Cardiac muscle cell (in vitro differentiated cells and primary cell): ENCODE measurements around the gene SNRNP48. TPM values are rescaled to one million over a fixed set of nuclear protein-coding genes. Genes with fewer than 3 reads are reported as not detected.

ENCODE experiments used
- DNase-seq, 2 donors: peaks; one replicate each; pipeline versions ENCODE4 v3.0.0 to v3.0.0-alpha.2; 2010 to 2017; ENCODE audit warnings: low read depth in 1 of 2, low spot score in 1 of 2
- H3K27ac ChIP-seq: fragments of 200-600 bp; sonication (generic); 2 replicates; pipeline ENCODE4 v1.5.1; 2016
- H3K27me3 ChIP-seq: fragments of 200-600 bp; sonication (generic); 2 replicates; pipeline ENCODE4 v1.6.0; 2016; ENCODE audit warnings: control low read depth
- H3K36me3 ChIP-seq: fragments of 200-600 bp; sonication (generic); 2 replicates; pipeline ENCODE4 v1.5.1; 2016; ENCODE audit warnings: control low read depth
- H3K4me1 ChIP-seq: fragments of 200-600 bp; sonication (generic); 2 replicates; pipeline ENCODE4 v1.8.1; 2017; ENCODE audit warnings: low read depth, mild to moderate bottlenecking, mixed run types
- H3K4me3 ChIP-seq: fragments of 200-600 bp; sonication (generic); 2 replicates; pipeline ENCODE4 v1.5.1; 2016; ENCODE audit warnings: mild to moderate bottlenecking
- H3K9me3 ChIP-seq: fragments of 200-600 bp; sonication (generic); 2 replicates; pipeline ENCODE4 v1.5.1; 2017; ENCODE audit warnings: low read depth, mild to moderate bottlenecking, control low read depth
- CTCF ChIP-seq: IDR thresholded peaks from 2 replicates; pipeline ENCODE4 v1.5.1; 2012; ENCODE audit warnings: low read depth, mild to moderate bottlenecking, low read length
- polyA plus RNA-seq: library from polyadenylated mRNA; unstranded; fragments of >200 nt; fragmentation: Nextera tagmentation; extraction: Ambion mirVana; gene quantifications from 2 replicates; pipeline ENCODE4 v1.2.1, GENCODE V29; 2016
- total RNA-seq: library from RNA; depleted of rRNA; stranded (reverse); fragments of >200 nt; gene quantifications from 2 replicates; pipeline ENCODE4 v1.2.3, GENCODE V29; 2016

Gene SNRNP48
- total and polyA plus RNA-seq, 2 experiments from 2014 or later, result 9.2 to 24.8 TPM

- H3K9me3 ChIP-seq, result no peaks in the 10 kb centered on the region
- H3K27me3 ChIP-seq, result no peaks in the 10 kb centered on the region
- TF ChIP-seq CTCF, result no peak
- peaks cover 98% of the 10 kb centered on the region for H3K36me3 ChIP-seq
- H3K4me3 ChIP-seq, result no peak overlapping the region
- no peaks in the 10 kb centered on the region for H3K4me1 ChIP-seq
- no peak overlapping the region for H3K27ac ChIP-seq
- DNase-seq, result no peak
Observed at GRCh38 chr6:7579851-7580250, 10.1 kb upstream of the SNRNP48 start.

GRCh38 chr6:7580537-7580926 lies 9.5 kb upstream of the SNRNP48 start:
- H3K36me3 ChIP-seq, result peaks cover 98% of the 10 kb centered on the region

GRCh38 chr6:7580927-7581618 lies 8.9 kb upstream of the SNRNP48 start:
- Histone ChIP-seq H3K4me1 (no peaks in the 10 kb centered on the region), H3K27ac (no peak overlapping the region), H3K9me3 (no peaks in the 10 kb centered on the region), H3K4me3 (no peak overlapping the region), H3K36me3 (peaks cover 98% of the 10 kb centered on the region), H3K27me3 (no peaks in the 10 kb centered on the region)
- DNase-seq, result no peak
- TF ChIP-seq CTCF, result no peak

More at GRCh38 chr6:7580537-7580926, 9.5 kb upstream of the SNRNP48 start:
- DNase-seq, result no peak
- no peaks in the 10 kb centered on the region for H3K4me1 ChIP-seq
- no peak for TF ChIP-seq CTCF
- H3K27ac ChIP-seq, result no peak overlapping the region
- no peak overlapping the region for H3K4me3 ChIP-seq
- H3K9me3 ChIP-seq, result no peaks in the 10 kb centered on the region
- no peaks in the 10 kb centered on the region for H3K27me3 ChIP-seq

GRCh38 chr6:7585287-7585930 lies 4.6 kb upstream of the SNRNP48 start:
- no peak for TF ChIP-seq CTCF
- Histone ChIP-seq H3K27me3 (no peaks in the 10 kb centered on the region), H3K4me1 (peaks cover 4% of the 10 kb centered on the region), H3K9me3 (no peaks in the 10 kb centered on the region), H3K4me3 (no peak overlapping the region), H3K36me3 (peaks cover 62% of the 10 kb centered on the region), H3K27ac (no peak overlapping the region)
- DNase-seq, result no peak

GRCh38 chr6:7587631-7588100 lies 2.3 kb upstream of the SNRNP48 start:
- no peak for TF ChIP-seq CTCF
- Histone ChIP-seq H3K4me3 (no peak overlapping the region), H3K27ac (peak overlapping the region; percentile 80)

More at GRCh38 chr6:7587631-7588100, 2.3 kb upstream of the SNRNP48 start:
- peak in 1 of 2 donors; percentile 19 for DNase-seq
- H3K27me3 ChIP-seq, result no peaks in the 10 kb centered on the region
- H3K9me3 ChIP-seq, result no peaks in the 10 kb centered on the region
- H3K4me1 ChIP-seq, result peaks cover 19% of the 10 kb centered on the region
- H3K36me3 ChIP-seq, result peaks cover 42% of the 10 kb centered on the region
